SK-N-SH treated with all-trans-retinoic acid at 6 μM for 48 hours (cell line): ENCODE results near the gene FAM219B.

Source experiments
- ESRRG ChIP-seq: fragments of 250-450 bp; sonication (Bioruptor Pico); IDR thresholded peaks from 2 replicates; pipeline ENCODE4 v1.6.1; 2021; ENCODE audit warnings: mild to moderate bottlenecking
- GLIS3 ChIP-seq: fragments of 250-450 bp; sonication (Bioruptor Pico); IDR thresholded peaks from 2 replicates; pipeline ENCODE4 v1.5.0; 2020; ENCODE audit warnings: mild to moderate bottlenecking, moderate library complexity
- ISL1 ChIP-seq: fragments of 250-450 bp; sonication (Bioruptor Pico); IDR thresholded peaks from 2 replicates; pipeline ENCODE4 v2.1.2; 2022; ENCODE audit warnings: mild to moderate bottlenecking, moderate library complexity
- OSR1 ChIP-seq: fragments of 250-450 bp; sonication (Bioruptor Pico); IDR thresholded peaks from 2 replicates; pipeline ENCODE4 v1.8.0; 2022; ENCODE audit warnings: moderate library complexity, mild to moderate bottlenecking, inconsistent platforms
- RARB ChIP-seq: fragments of 250-450 bp; sonication (Bioruptor Pico); IDR thresholded peaks from 2 replicates; pipeline ENCODE4 v1.8.0; 2021; ENCODE audit warnings: mild to moderate bottlenecking, moderate library complexity
- TCF4 ChIP-seq: fragments of 250-450 bp; sonication (Bioruptor Pico); IDR thresholded peaks from 2 replicates; pipeline ENCODE4 v1.8.0; 2021; ENCODE audit warnings: mild to moderate bottlenecking, moderate library complexity, borderline replicate concordance
- TOX ChIP-seq: fragments of 250-450 bp; sonication (Bioruptor Pico); IDR thresholded peaks from 2 replicates; pipeline ENCODE4 v1.8.0; 2021; ENCODE audit warnings: mild to moderate bottlenecking, moderate library complexity, borderline replicate concordance
- ZC3H10 ChIP-seq: fragments of 250-450 bp; sonication (Bioruptor Pico); IDR thresholded peaks from 2 replicates; pipeline ENCODE4 v1.5.1; 2021; ENCODE audit warnings: mild to moderate bottlenecking, moderate library complexity
- ZFP3 ChIP-seq: fragments of 250-450 bp; sonication (Bioruptor Pico); IDR thresholded peaks from 2 replicates; pipeline ENCODE4 v1.5.0; 2020; ENCODE audit warnings: mild to moderate bottlenecking, moderate library complexity
- ZFP30 ChIP-seq: fragments of 450-650 bp; formaldehyde crosslinking; IDR thresholded peaks from 2 replicates; pipeline ENCODE4 v1.5.0; 2022; ENCODE audit warnings: mild to moderate bottlenecking, moderate library complexity
- ZNF8 ChIP-seq: fragments of 450-650 bp; formaldehyde crosslinking; IDR thresholded peaks from 2 replicates; pipeline ENCODE4 v1.5.0; 2020; ENCODE audit warnings: mild to moderate bottlenecking, moderate library complexity
- TF ChIP-seq, protein P1 (sequence below): fragments of 250-450 bp; sonication (Bioruptor Pico); IDR thresholded peaks from 2 replicates; pipeline ENCODE4 v1.5.1; 2020; ENCODE audit warnings: low read depth, mild to moderate bottlenecking, moderate library complexity
- TF ChIP-seq, protein P2 (sequence below): fragments of 250-450 bp; sonication (Bioruptor Pico); IDR thresholded peaks from 2 replicates; pipeline ENCODE4 v1.8.0; 2020; ENCODE audit warnings: mild to moderate bottlenecking, moderate library complexity, borderline replicate concordance
- TF ChIP-seq, protein P3 (sequence below): fragments of 250-450 bp; sonication (Bioruptor Pico); IDR thresholded peaks from 2 replicates; pipeline ENCODE4 v1.5.1; 2021; ENCODE audit warnings: mild to moderate bottlenecking, moderate library complexity

DNA sequence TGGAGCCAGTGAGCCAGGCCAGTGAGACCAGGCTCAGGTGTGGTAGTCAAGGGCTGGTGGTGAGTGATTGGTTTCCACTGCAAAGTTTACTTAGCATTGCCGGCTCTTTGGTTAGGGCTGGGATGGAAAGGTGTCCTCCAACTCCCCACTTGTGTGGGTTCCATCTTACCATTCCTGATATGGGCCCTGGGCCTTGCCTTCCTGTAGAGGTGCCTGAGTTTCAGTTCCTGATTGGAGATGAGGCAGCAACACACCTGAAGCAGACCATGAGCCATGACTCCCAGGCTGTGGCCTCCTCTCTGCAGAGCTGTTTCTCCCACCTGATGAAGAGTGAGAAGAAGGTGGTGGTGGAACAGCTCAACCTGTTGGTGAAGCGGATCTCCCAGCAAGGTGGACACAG is 13.7 kb downstream of the FAM219B start:
- TF ChIP-seq ESRRG (CRISPR knock-in tag) (no peak), GLIS3 (CRISPR knock-in tag) (no peak), ZNF8 (no peak), RARB (no peak), TOX (CRISPR knock-in tag) (no peak), ZFP3 (CRISPR knock-in tag) (no peak), ZC3H10 (no peak), OSR1 (CRISPR knock-in tag) (no peak), TCF4 (no peak), ZFP30 (CRISPR knock-in tag) (no peak), ISL1 (CRISPR knock-in tag) (no peak)
- TF ChIP-seq, protein P1, sequence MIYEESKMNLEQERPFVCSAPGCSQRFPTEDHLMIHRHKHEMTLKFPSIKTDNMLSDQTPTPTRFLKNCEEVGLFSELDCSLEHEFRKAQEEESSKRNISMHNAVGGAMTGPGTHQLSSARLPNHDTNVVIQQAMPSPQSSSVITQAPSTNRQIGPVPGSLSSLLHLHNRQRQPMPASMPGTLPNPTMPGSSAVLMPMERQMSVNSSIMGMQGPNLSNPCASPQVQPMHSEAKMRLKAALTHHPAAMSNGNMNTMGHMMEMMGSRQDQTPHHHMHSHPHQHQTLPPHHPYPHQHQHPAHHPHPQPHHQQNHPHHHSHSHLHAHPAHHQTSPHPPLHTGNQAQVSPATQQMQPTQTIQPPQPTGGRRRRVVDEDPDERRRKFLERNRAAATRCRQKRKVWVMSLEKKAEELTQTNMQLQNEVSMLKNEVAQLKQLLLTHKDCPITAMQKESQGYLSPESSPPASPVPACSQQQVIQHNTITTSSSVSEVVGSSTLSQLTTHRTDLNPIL (CRISPR knock-in tag) = no peak
- TF ChIP-seq, protein P2, sequence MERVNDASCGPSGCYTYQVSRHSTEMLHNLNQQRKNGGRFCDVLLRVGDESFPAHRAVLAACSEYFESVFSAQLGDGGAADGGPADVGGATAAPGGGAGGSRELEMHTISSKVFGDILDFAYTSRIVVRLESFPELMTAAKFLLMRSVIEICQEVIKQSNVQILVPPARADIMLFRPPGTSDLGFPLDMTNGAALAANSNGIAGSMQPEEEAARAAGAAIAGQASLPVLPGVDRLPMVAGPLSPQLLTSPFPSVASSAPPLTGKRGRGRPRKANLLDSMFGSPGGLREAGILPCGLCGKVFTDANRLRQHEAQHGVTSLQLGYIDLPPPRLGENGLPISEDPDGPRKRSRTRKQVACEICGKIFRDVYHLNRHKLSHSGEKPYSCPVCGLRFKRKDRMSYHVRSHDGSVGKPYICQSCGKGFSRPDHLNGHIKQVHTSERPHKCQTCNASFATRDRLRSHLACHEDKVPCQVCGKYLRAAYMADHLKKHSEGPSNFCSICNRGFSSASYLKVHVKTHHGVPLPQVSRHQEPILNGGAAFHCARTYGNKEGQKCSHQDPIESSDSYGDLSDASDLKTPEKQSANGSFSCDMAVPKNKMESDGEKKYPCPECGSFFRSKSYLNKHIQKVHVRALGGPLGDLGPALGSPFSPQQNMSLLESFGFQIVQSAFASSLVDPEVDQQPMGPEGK (CRISPR knock-in tag) = no peak
- TF ChIP-seq, protein P3, sequence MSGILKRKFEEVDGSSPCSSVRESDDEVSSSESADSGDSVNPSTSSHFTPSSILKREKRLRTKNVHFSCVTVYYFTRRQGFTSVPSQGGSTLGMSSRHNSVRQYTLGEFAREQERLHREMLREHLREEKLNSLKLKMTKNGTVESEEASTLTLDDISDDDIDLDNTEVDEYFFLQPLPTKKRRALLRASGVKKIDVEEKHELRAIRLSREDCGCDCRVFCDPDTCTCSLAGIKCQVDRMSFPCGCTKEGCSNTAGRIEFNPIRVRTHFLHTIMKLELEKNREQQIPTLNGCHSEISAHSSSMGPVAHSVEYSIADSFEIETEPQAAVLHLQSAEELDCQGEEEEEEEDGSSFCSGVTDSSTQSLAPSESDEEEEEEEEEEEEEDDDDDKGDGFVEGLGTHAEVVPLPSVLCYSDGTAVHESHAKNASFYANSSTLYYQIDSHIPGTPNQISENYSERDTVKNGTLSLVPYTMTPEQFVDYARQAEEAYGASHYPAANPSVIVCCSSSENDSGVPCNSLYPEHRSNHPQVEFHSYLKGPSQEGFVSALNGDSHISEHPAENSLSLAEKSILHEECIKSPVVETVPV (CRISPR knock-in tag) = no peak
